ENCODE measurements around the gene CHTF18. TPM values are rescaled to one million over a fixed set of nuclear protein-coding genes. Genes with fewer than 3 reads are reported as not detected.

CHTF18 gene
- total and polyA plus RNA-seq, 10 of the 15 experiments (the other 5 are each of a cell fraction or from before 2014, with no cell fraction given), result 1.6 to 87.8 (median 19.4) TPM

- TF ChIP-seq IRF5 (IDR thresholded peaks at IDR 0.05; ENCODE audit: borderline replicate concordance) (no peak), ZBTB4 (CRISPR knock-in tag; IDR thresholded peaks at IDR 0.05) (no peak), EP300 (IDR thresholded peaks at IDR 0.05; ENCODE audit: borderline replicate concordance in 1 of 2, control insufficient read depth in 1 of 2, low read depth in 2 of 2, low read length in 2 of 2) (no peak), RAD21 (IDR thresholded peaks at IDR 0.05; ENCODE audit: insufficient read depth, low read depth, low read length) (no peak), WRNIP1 (IDR thresholded peaks at IDR 0.05; ENCODE audit: borderline replicate concordance, low read depth, low read length) (no peak), IKZF2 (IDR thresholded peaks at IDR 0.05) (no peak)
These were observed 28.4 kb upstream of the CHTF18 start (continued) for GRCh38 chr16:760065-760464.

- Histone ChIP-seq H3K27me3 (replicated peaks in 1 of 2; ENCODE audit: control insufficient read depth in 2 of 2, insufficient read depth in 2 of 2, low read length in 1 of 2) (no peaks in the 10 kb centered on the region), H3K36me3 (ENCODE audit: control insufficient read depth in 2 of 2, insufficient read depth in 2 of 2, low read length in 1 of 2) (no peaks in the 10 kb centered on the region), H3K9me3 (replicated peaks; ENCODE audit: control insufficient read depth, insufficient read depth, low read length) (no peaks in the 10 kb centered on the region; the same call in 2 of the 3 replicates), H4K20me1 (ENCODE audit: control insufficient read depth, insufficient read depth) (no peaks in the 10 kb centered on the region), H3K27ac (ENCODE audit: control insufficient read depth, insufficient read depth) (no peak within 1 kb of the TSS), H3K79me2 (ENCODE audit: control insufficient read depth, insufficient read depth, low read length) (no peaks in the 10 kb centered on the region), H3K9ac (ENCODE audit: control insufficient read depth, insufficient read depth, low read length) (no peak within 1 kb of the TSS), H2AFZ (ENCODE audit: control insufficient read depth, low read depth, low read length) (no peak within 1 kb of the TSS), H3K4me2 (ENCODE audit: control insufficient read depth, insufficient read depth) (no peak within 1 kb of the TSS), H3K4me1 (ENCODE audit: control insufficient read depth, insufficient read depth, low read length) (no peaks in the 10 kb centered on the region), H3K4me3 (no peak within 1 kb of the TSS)
- DNase-seq (ENCODE audit: low read depth, low spot score) (no peak), FAIRE-seq (no peak), ATAC-seq (no peak)
- in situ Hi-C loops (cut with MboI), result no loop called here
- ChIA-PET RAD21 (ENCODE audit: unreplicated experiment) (no interaction called here), SMC1A (ENCODE audit: uncharacterized antibody, unreplicated experiment) (no interaction called here), POLR2A (no interaction called here), CTCF (no interaction called here)
- 44% methylated on average over 35 of the region's 37 CpGs for WGBS (ENCODE audit: insufficient coverage, insufficient replicate concordance, low lambda C conversion rate, missing lambda C conversion rate)
- BruUV-seq (replicated peaks), result no TSS peak
- intact Hi-C loops (cut with micrococcal nuclease; ENCODE audit: unreplicated experiment), result no loop called here
- no peak for TF ChIP-seq HDGF (IDR thresholded peaks at IDR 0.05)
- TF ChIP-seq SMAD5 (IDR thresholded peaks at IDR 0.05; ENCODE audit: low read depth), result no peak
- no peak for TF ChIP-seq EZH2 (IDR thresholded peaks at IDR 0.05; ENCODE audit: borderline replicate concordance, control insufficient read depth, low read depth, low read length)
- no peak for TF ChIP-seq PRDM15 (CRISPR knock-in tag; IDR thresholded peaks at IDR 0.05)
These were observed 27.7 kb upstream of the CHTF18 start, which contains the start of gene MSLN for GRCh38 chr16:760545-761343. Gene MSLN (plus strand): TSS chr16:760734. CDS start chr16:762681, 1,947 bp downstream.

Data from GM12878 (cell line).